Measurements from ENCODE around the gene SLC45A3.
"Not testable (repeated sequence)": the region's sequence is repeated elsewhere in the genome, so short reads cannot be mapped to it uniquely, and the experiment has no call there.

SLC45A3 gene, protein sequence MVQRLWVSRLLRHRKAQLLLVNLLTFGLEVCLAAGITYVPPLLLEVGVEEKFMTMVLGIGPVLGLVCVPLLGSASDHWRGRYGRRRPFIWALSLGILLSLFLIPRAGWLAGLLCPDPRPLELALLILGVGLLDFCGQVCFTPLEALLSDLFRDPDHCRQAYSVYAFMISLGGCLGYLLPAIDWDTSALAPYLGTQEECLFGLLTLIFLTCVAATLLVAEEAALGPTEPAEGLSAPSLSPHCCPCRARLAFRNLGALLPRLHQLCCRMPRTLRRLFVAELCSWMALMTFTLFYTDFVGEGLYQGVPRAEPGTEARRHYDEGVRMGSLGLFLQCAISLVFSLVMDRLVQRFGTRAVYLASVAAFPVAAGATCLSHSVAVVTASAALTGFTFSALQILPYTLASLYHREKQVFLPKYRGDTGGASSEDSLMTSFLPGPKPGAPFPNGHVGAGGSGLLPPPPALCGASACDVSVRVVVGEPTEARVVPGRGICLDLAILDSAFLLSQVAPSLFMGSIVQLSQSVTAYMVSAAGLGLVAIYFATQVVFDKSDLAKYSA

GRCh38 chr1:205680073-205680851 lies at the start of gene SLC45A3:
Gene SLC45A3 (minus strand): TSS chr1:205680509. CDS start chr1:205664656, 15,853 bp downstream.
- DNase-seq (ENCODE audit: low read depth in 2 of 2): peak; percentile 31 to 33

DNA sequence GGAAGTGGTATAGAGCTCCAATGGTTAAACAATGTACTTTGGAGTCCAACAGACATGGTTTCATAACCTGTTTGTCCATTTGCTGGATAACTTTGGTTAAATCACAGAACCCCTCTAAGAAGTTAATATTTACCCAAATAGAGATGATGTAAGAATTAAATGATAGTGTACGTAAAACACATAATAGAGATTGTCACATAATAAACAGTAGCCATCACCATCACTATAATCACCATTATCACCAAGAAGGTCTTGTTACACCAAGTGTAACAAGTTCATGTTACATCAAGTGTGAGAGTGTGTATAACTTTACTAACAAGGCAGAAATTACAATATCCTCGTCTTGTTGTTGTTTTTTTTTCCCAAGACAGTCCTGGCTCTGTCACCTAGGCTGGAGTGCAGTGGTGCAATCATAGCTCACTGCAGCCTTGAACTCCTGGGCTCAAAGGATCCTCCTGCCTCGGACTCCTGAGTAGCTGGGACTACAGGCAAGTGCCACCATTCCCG lies 46.4 kb upstream of the SLC45A3 start:
- no peak for DNase-seq (ENCODE audit: low read depth in 2 of 2)

DNA sequence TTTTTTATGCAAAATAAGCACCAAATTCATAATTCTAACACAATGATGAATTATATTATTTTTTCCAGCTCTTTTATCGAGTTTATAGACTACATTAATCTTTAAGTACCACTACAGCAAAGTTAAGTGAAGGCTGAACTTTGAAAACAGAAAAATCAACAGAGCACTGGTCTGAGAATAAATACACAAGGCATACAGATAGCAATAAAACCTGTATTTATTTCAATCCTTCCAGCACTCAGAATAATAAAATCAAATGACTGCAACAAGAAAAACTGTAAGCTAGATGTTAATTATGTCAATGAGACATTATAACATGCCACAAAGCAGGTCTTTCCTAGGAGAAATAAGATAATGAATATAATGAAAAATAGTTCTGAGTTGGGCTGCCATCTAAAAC lies 45.2 kb upstream of the SLC45A3 start:
- DNase-seq (ENCODE audit: low read depth in 2 of 2): no peak

- not testable (repeated sequence) for DNase-seq (ENCODE audit: low read depth in 2 of 2)
Measured at GRCh38 chr1:205720740-205721139, 40.4 kb upstream of the SLC45A3 start.

DNA sequence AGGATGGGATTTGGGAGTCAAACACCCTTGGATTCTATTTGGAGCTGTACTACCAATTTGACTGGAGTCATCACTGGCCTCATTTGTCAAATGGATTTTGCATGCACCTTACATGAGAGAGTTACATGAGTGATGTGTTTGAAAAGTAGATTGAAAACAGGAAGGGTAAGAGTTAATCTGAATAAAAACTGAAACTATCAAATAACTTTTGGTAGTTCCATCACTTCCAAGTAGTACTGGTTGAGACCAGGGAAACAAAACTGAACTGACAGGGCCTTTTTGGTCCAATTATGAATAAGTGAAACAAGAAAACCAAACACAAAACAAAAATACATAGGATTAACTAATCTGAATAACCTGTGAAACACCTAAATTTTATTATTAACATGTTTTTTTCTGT lies 39.5 kb upstream of the SLC45A3 start:
- DNase-seq (ENCODE audit: low read depth in 2 of 2): no peak

DNA sequence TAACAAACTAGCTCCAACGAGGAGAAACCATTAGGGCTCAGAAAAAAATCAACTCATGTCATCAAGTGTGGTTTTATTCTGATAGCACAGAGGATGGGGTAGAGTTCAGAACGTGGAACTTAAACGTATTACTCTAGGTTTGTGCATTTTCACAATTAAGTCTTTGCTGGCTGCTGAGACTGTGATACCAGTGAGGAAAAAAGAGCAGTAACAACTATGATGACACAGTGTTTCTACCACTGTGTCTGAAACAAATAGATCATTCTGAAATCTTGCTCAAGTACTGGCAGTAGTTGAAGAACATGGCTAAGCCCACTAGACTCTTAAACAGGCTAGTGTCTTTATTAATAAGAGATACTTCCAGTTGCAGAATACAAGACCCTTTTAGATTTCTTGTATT lies 38.7 kb upstream of the SLC45A3 start:
- no peak for DNase-seq (ENCODE audit: low read depth in 2 of 2)

DNA sequence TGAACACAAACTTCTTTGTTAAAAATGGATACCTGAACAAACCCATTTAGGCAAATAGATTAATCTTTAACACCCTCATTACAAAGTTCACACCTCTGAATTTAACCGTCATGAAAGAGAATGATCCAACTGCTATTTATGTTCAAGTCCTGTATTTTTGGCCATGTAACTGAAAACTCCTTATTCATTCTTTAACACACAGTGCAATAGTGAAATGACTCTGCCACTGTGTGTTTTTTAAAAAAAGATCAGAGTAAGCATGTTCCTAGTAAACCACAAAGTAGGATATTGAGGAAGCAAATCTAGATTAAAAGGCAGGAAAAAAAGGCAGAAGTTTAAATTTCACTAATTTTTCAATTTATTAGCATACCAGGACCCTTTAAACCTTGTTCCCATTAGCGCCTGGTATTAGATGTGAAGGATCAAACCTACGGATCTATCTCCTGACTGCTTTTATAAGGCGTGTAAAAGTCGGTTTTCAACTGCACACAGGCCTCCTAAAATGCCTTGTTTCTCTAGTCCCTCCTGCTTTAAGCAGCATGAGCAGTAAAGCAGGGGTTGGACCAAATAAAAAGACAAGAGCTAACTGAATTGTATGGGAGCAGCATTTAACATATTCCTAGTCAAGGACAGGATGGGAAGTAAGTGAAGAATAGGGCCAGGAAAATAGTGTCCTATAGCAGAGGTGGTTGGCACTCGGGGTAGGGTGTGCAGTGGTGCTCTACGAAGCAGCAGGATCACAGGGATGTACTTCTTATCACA lies 36.2 kb upstream of the SLC45A3 start:
- DNase-seq (ENCODE audit: low read depth in 2 of 2): no peak

GRCh38 chr1:205715628-205716027 lies 35.3 kb upstream of the SLC45A3 start:
- DNase-seq (ENCODE audit: low read depth in 2 of 2): no peak

DNA sequence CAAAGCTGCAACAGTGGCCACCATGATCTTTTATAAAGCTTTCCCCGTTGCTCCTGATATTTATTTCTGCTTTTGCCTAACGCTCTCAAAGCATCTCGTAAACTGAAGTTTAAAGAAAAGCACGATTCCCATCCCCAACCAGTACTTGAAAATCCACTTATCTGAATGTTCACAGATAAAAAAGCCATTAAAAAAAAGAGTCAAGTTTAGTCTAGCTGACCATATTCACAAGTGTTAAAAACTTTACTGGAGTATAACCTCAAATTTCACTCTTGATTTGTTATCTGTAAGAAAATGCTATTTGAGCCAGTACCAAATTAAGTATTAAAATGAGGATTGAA lies 34.6 kb upstream of the SLC45A3 start:
- no peak for DNase-seq (ENCODE audit: low read depth in 2 of 2)

DNA sequence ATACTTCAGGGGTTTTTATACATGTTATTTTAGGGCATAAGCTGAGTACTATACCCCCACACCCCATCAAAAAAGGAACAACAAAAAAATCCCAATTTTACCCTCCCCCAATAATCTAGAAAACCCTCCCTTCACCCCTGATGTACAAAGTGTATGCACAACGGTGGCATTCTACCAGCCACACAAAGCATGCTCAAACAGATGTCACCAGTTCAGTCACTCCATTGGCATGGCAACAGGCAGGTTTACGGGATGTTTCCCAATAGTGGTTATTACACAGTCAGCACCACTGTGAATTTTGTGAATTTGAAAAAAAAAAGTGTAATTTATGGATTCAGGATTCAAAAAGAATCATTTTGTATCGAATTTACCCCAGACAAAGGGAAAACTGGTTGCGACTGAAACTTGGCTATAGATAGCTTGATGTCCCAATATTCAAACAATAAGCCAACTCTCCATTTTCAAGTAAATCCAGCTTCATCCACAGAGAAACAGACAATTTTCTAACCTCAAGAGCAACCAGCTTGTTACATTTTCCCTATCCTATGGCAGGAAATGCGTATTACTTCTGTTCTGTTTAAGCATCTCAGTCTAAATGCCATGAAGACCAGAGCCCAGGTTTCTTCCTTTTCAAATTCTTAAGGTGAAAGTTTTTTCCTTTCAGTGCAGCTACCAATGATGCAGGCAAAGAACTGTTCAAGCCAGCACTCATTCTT lies 34.0 kb upstream of the SLC45A3 start:
- no peak for DNase-seq (ENCODE audit: low read depth in 2 of 2)

GRCh38 chr1:205711105-205712048 lies 31.1 kb upstream of the SLC45A3 start:
- DNase-seq (ENCODE audit: low read depth in 2 of 2): peak; percentile 37 to 57

DNA sequence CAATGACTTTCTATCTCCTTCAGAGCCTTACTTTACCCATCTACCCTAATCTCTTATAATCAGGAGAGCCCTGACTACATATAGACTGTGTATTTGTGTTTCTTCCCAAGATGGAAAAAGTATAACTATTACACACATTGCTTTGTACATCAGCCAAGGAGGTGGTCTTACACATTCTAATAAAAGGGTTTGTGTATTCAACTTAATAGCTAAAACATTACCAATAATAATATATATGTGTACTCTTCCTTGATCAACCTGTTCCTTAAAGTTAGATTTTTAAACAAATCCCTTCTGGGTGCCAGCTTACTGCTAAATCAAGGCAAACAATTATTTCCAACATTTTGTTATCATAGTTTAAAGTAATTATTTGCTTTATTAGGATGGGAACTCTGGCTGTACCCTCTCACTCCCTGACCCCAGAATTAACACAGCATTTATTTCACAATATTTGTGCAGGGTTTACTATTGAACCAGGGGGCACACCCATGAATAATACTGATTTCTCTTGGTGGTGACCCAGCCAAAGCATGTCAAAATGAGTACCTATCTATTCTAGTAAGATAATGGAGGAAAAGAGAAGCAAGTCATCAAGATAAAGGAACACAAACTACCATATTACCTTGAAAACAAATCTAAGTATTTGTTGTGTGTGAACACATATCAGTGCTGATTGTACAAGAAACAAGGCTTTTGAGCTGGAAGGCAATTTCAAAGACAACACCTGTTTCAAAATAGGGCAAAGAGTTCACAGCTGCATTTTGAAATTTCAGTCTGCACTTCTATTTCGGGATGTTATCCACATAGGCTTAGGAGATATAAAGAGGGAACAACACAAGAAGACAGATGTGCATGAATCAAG lies 30.1 kb upstream of the SLC45A3 start:
- DNase-seq (ENCODE audit: low read depth in 2 of 2): no peak

GRCh38 chr1:205709640-205710039 lies 29.3 kb upstream of the SLC45A3 start:
- DNase-seq (ENCODE audit: low read depth in 2 of 2): no peak

GRCh38 chr1:205709059-205709398 lies 28.7 kb upstream of the SLC45A3 start:
- no peak for DNase-seq (ENCODE audit: low read depth in 2 of 2)

DNA sequence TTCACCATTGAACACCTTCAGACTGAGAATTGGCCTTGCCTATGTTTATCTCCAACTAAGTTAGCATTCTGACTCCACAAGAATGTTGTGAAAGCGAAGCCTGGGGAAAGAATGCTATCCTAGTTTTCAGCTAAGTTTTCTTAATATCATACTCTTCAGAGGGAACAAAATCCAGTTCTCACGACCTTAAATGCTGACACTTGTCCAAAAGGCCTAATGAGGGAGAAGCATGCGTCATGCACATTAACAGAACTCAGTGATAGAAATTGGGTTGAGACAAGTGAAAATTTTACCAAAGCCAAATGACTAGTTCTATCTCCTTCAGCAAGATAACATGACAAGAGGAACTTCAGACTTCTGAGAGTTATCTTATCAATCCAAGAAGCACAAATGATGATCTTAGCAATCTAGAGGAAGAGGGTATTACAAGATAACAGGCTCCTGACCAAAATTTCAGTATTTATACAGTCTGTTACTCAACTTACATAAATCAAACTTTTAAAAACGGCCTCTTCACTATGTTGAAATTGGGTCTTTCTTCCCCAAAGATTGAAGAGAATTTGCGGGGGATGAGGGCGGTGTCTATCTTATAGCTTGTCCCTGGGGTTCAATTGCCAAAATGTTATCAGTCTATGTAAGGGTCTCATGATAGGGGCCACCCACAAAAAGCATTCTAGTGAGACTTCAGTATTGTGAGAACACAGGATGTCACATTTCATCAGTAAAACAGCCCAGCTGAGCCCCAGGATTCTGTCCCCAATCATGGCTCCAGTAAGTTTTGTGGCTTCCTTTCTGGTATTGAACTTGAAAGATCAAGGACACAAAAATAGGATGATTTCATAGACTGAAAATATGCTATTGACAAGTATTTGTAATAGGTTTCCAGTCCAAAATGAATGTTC lies 26.5 kb upstream of the SLC45A3 start:
- no peak for DNase-seq (ENCODE audit: low read depth in 2 of 2)

DNA sequence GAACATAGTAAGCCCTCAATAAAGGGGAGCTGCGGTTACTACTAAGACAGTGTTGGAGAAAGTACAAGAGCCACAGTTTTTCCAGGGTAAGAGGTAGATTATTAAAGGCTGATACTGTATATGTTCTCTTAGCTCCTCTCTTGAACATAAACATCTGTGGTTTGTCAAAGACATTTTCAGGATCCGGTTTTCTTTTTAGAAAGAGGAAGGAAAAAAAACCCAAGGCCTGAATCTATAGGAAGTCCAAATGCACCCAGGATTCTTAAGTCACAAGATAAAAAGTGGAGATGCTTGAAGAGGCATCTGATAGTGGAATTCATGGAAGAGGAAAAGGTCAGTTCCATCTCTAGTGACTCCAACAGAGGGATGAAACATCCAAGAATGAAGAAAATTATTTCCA lies 24.6 kb upstream of the SLC45A3 start:
- DNase-seq (ENCODE audit: low read depth in 2 of 2): no peak

- no peak for DNase-seq (ENCODE audit: low read depth in 2 of 2)
Measured at GRCh38 chr1:205703072-205703471, 22.8 kb upstream of the SLC45A3 start.

DNA sequence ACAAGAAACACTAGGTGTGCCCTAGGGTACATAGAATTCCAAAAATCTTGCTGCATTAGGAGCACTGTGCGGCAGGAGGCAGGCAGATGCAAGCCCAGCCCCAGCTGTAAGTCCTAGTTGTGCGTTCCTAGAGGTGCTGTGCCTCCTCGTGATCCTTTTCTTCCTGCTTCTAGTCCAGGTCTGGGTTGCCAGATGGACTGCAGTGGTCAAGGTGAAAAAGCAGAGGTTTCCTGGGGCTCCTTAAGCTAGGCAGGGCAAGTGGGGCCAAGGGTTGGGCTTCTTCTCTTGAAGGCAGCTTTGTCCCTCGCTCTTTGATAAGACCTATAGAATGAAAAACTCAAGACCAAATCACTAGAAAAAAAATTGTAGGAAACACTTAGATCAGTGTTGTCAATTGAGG lies 21.6 kb upstream of the SLC45A3 start:
- no peak for DNase-seq (ENCODE audit: low read depth in 2 of 2)
